ENCODE measurements around the gene NRP1. TPM values are rescaled to one million over a fixed set of nuclear protein-coding genes. Genes with fewer than 3 reads are reported as not detected.
"Not testable (repeated sequence)": the region's sequence is repeated elsewhere in the genome, so short reads cannot be mapped to it uniquely, and the experiment has no call there.

Gene NRP1
- 1 to 10 TPM; 2.6 to 4.6 TPM for polyA plus RNA-seq

- no peaks in the 10 kb centered on the region for H3K27me3 ChIP-seq (ENCODE audit: control insufficient read depth in 1 of 2, insufficient read depth in 2 of 2, low read length in 2 of 2)
Measured at GRCh38 chr10:33334153-33334804, at the start of gene NRP1. TSS of gene NRP1 (minus strand) at chr10:33334667. CDS start at chr10:33334382, 285 bp downstream.

GRCh38 chr10:33384201-33384600 lies 49.7 kb upstream of the NRP1 start:
- H3K36me3 ChIP-seq (ENCODE audit: control insufficient read depth in 2 of 2, insufficient read depth in 2 of 2, low read length in 1 of 2); H3K4me3 ChIP-seq (ENCODE audit: low read depth in 1 of 2, low read length in 2 of 2); H3K27ac ChIP-seq (ENCODE audit: low read depth in 2 of 2, low read length in 1 of 2); H3K9me3 ChIP-seq (ENCODE audit: control insufficient read depth in 2 of 2, insufficient read depth in 1 of 2, low read depth in 1 of 2, low read length in 1 of 2); H3K27me3 ChIP-seq (ENCODE audit: control insufficient read depth in 1 of 2, insufficient read depth in 2 of 2, low read length in 2 of 2); H3K4me1 ChIP-seq (ENCODE audit: control insufficient read depth in 2 of 2, insufficient read depth in 2 of 2, low read length in 1 of 2): not testable (repeated sequence)
- WGBS, 2 donors: 85 to 89% methylated on average over 3 of the region's 3 CpGs

More at GRCh38 chr10:33334153-33334804, at the start of gene NRP1:
- peak within 1 kb of the TSS; percentile 85 to 89 for H3K27ac ChIP-seq (ENCODE audit: low read depth in 2 of 2, low read length in 1 of 2)
- WGBS, 2 donors: 1% methylated on average over 43 to 44 of the region's 44 CpGs
- no peaks in the 10 kb centered on the region for H3K9me3 ChIP-seq (ENCODE audit: control insufficient read depth in 2 of 2, insufficient read depth in 1 of 2, low read depth in 1 of 2, low read length in 1 of 2)
- peaks cover 2 to 7% of the 10 kb centered on the region in 2 donors for H3K4me1 ChIP-seq (ENCODE audit: control insufficient read depth in 2 of 2, insufficient read depth in 2 of 2, low read length in 1 of 2)
- H3K36me3 ChIP-seq (ENCODE audit: control insufficient read depth in 2 of 2, insufficient read depth in 2 of 2, low read length in 1 of 2): no peaks in the 10 kb centered on the region
- peak within 1 kb of the TSS; percentile 67 to 94 for H3K4me3 ChIP-seq (ENCODE audit: low read depth in 1 of 2, low read length in 2 of 2)

- H3K27ac ChIP-seq (ENCODE audit: low read depth in 2 of 2, low read length in 1 of 2): no peak overlapping the region
- no peaks in the 10 kb centered on the region for H3K9me3 ChIP-seq (ENCODE audit: control insufficient read depth in 2 of 2, insufficient read depth in 1 of 2, low read depth in 1 of 2, low read length in 1 of 2)
- H3K27me3 ChIP-seq (ENCODE audit: control insufficient read depth in 1 of 2, insufficient read depth in 2 of 2, low read length in 2 of 2): no peaks in the 10 kb centered on the region
- WGBS, 2 donors: 74 to 78% methylated on average over 4 of the region's 4 CpGs
- no peaks in the 10 kb centered on the region for H3K4me1 ChIP-seq (ENCODE audit: control insufficient read depth in 2 of 2, insufficient read depth in 2 of 2, low read length in 1 of 2)
- H3K4me3 ChIP-seq (ENCODE audit: low read depth in 1 of 2, low read length in 2 of 2): no peak overlapping the region
- no peaks in the 10 kb centered on the region for H3K36me3 ChIP-seq (ENCODE audit: control insufficient read depth in 2 of 2, insufficient read depth in 2 of 2, low read length in 1 of 2)
Measured at GRCh38 chr10:33382921-33383713, 48.6 kb upstream of the NRP1 start.

GRCh38 chr10:33382216-33382600 lies 47.7 kb upstream of the NRP1 start:
- no peaks in the 10 kb centered on the region for H3K4me1 ChIP-seq (ENCODE audit: control insufficient read depth in 2 of 2, insufficient read depth in 2 of 2, low read length in 1 of 2)
- 37 to 61% methylated on average over 2 of the region's 2 CpGs for WGBS, 2 donors
- no peak overlapping the region for H3K27ac ChIP-seq (ENCODE audit: low read depth in 2 of 2, low read length in 1 of 2)
- no peaks in the 10 kb centered on the region for H3K36me3 ChIP-seq (ENCODE audit: control insufficient read depth in 2 of 2, insufficient read depth in 2 of 2, low read length in 1 of 2)
- H3K4me3 ChIP-seq (ENCODE audit: low read depth in 1 of 2, low read length in 2 of 2): no peak overlapping the region
- no peaks in the 10 kb centered on the region for H3K27me3 ChIP-seq (ENCODE audit: control insufficient read depth in 1 of 2, insufficient read depth in 2 of 2, low read length in 2 of 2)
- H3K9me3 ChIP-seq (ENCODE audit: control insufficient read depth in 2 of 2, insufficient read depth in 1 of 2, low read depth in 1 of 2, low read length in 1 of 2): no peaks in the 10 kb centered on the region

GRCh38 chr10:33381451-33382215 lies 47.2 kb upstream of the NRP1 start:
- Histone ChIP-seq H3K9me3 (ENCODE audit: control insufficient read depth in 2 of 2, insufficient read depth in 1 of 2, low read depth in 1 of 2, low read length in 1 of 2) (no peaks in the 10 kb centered on the region), H3K4me1 (ENCODE audit: control insufficient read depth in 2 of 2, insufficient read depth in 2 of 2, low read length in 1 of 2) (no peaks in the 10 kb centered on the region), H3K27me3 (ENCODE audit: control insufficient read depth in 1 of 2, insufficient read depth in 2 of 2, low read length in 2 of 2) (no peaks in the 10 kb centered on the region), H3K36me3 (ENCODE audit: control insufficient read depth in 2 of 2, insufficient read depth in 2 of 2, low read length in 1 of 2) (no peaks in the 10 kb centered on the region), H3K4me3 (ENCODE audit: low read depth in 1 of 2, low read length in 2 of 2) (no peak overlapping the region), H3K27ac (ENCODE audit: low read depth in 2 of 2, low read length in 1 of 2) (no peak overlapping the region)
- WGBS, 2 donors: 59 to 62% methylated on average over 12 of the region's 12 CpGs

- WGBS, 2 donors: 86 to 92% methylated on average over 4 of the region's 4 CpGs
Measured at GRCh38 chr10:33377658-33378025, 43.2 kb upstream of the NRP1 start.

GRCh38 chr10:33376976-33377657 lies 42.6 kb upstream of the NRP1 start:
- H3K4me1 ChIP-seq (ENCODE audit: control insufficient read depth in 2 of 2, insufficient read depth in 2 of 2, low read length in 1 of 2): no peaks in the 10 kb centered on the region
- WGBS, 2 donors: 48 to 64% methylated on average over 4 of the region's 4 CpGs
- H3K9me3 ChIP-seq (ENCODE audit: control insufficient read depth in 2 of 2, insufficient read depth in 1 of 2, low read depth in 1 of 2, low read length in 1 of 2): no peaks in the 10 kb centered on the region
- no peak overlapping the region for H3K4me3 ChIP-seq (ENCODE audit: low read depth in 1 of 2, low read length in 2 of 2)
- H3K27ac ChIP-seq (ENCODE audit: low read depth in 2 of 2, low read length in 1 of 2): no peak overlapping the region
- H3K36me3 ChIP-seq (ENCODE audit: control insufficient read depth in 2 of 2, insufficient read depth in 2 of 2, low read length in 1 of 2): no peaks in the 10 kb centered on the region
- no peaks in the 10 kb centered on the region for H3K27me3 ChIP-seq (ENCODE audit: control insufficient read depth in 1 of 2, insufficient read depth in 2 of 2, low read length in 2 of 2)

More at GRCh38 chr10:33377658-33378025, 43.2 kb upstream of the NRP1 start:
- Histone ChIP-seq H3K4me1 (ENCODE audit: control insufficient read depth in 2 of 2, insufficient read depth in 2 of 2, low read length in 1 of 2) (no peaks in the 10 kb centered on the region), H3K4me3 (ENCODE audit: low read depth in 1 of 2, low read length in 2 of 2) (no peak overlapping the region), H3K27me3 (ENCODE audit: control insufficient read depth in 1 of 2, insufficient read depth in 2 of 2, low read length in 2 of 2) (no peaks in the 10 kb centered on the region), H3K36me3 (ENCODE audit: control insufficient read depth in 2 of 2, insufficient read depth in 2 of 2, low read length in 1 of 2) (no peaks in the 10 kb centered on the region), H3K9me3 (ENCODE audit: control insufficient read depth in 2 of 2, insufficient read depth in 1 of 2, low read depth in 1 of 2, low read length in 1 of 2) (no peaks in the 10 kb centered on the region), H3K27ac (ENCODE audit: low read depth in 2 of 2, low read length in 1 of 2) (no peak overlapping the region)

GRCh38 chr10:33376476-33376875 lies 42.0 kb upstream of the NRP1 start:
- 86 to 90% methylated on average over 2 of the region's 2 CpGs for WGBS, 2 donors
- Histone ChIP-seq H3K4me1 (ENCODE audit: control insufficient read depth in 2 of 2, insufficient read depth in 2 of 2, low read length in 1 of 2) (no peaks in the 10 kb centered on the region), H3K4me3 (ENCODE audit: low read depth in 1 of 2, low read length in 2 of 2) (no peak overlapping the region), H3K9me3 (ENCODE audit: control insufficient read depth in 2 of 2, insufficient read depth in 1 of 2, low read depth in 1 of 2, low read length in 1 of 2) (no peaks in the 10 kb centered on the region), H3K27me3 (ENCODE audit: control insufficient read depth in 1 of 2, insufficient read depth in 2 of 2, low read length in 2 of 2) (no peaks in the 10 kb centered on the region), H3K36me3 (ENCODE audit: control insufficient read depth in 2 of 2, insufficient read depth in 2 of 2, low read length in 1 of 2) (no peaks in the 10 kb centered on the region), H3K27ac (ENCODE audit: low read depth in 2 of 2, low read length in 1 of 2) (no peak overlapping the region)

- WGBS, 2 donors: 93 to 98% methylated on average over 2 of the region's 2 CpGs
- no peak overlapping the region for H3K27ac ChIP-seq (ENCODE audit: low read depth in 2 of 2, low read length in 1 of 2)
- H3K27me3 ChIP-seq (ENCODE audit: control insufficient read depth in 1 of 2, insufficient read depth in 2 of 2, low read length in 2 of 2): no peaks in the 10 kb centered on the region
- peaks cover 0 to 1% of the 10 kb centered on the region in 2 donors for H3K9me3 ChIP-seq (ENCODE audit: control insufficient read depth in 2 of 2, insufficient read depth in 1 of 2, low read depth in 1 of 2, low read length in 1 of 2)
- H3K4me3 ChIP-seq (ENCODE audit: low read depth in 1 of 2, low read length in 2 of 2): no peak overlapping the region
- no peaks in the 10 kb centered on the region for H3K4me1 ChIP-seq (ENCODE audit: control insufficient read depth in 2 of 2, insufficient read depth in 2 of 2, low read length in 1 of 2)
- no peaks in the 10 kb centered on the region for H3K36me3 ChIP-seq (ENCODE audit: control insufficient read depth in 2 of 2, insufficient read depth in 2 of 2, low read length in 1 of 2)
Measured at GRCh38 chr10:33373263-33373662, 38.8 kb upstream of the NRP1 start.

Data from esophagus (tissue), 2 donors.